ENCODE data around the gene MTCL1. TPM values are rescaled to one million over a fixed set of nuclear protein-coding genes. Genes with fewer than 3 reads are reported as not detected.

MTCL1 gene
- total and polyA plus RNA-seq, 2 of the 8 experiments (the other 6 are each of a cell fraction or from before 2014, with no cell fraction given): 16.6 to 60.8 TPM

DNA sequence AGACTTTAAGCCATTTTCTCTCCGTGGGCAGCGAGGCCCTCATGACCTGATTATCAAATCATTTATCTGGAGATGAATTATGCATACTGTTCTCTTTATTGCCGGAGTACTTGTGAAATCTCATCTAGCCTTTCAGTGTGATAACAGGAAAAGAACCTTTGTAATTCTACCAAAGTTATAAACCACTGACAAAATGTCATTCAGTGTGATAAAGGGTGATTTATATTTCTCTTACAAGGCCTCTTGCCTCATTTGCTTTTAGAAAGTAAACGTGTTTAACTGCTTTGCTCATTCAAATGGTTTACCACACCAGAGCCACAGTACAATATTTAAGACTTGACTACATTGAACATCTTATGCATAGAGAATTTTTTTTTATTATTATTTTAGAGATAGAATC is 13.8 kb downstream of the MTCL1 start:
- no peak for TF ChIP-seq TCF12 (IDR thresholded peaks at IDR 0.05; ENCODE audit: low read depth, low read length)
- TF ChIP-seq CBX5 (IDR thresholded peaks at IDR 0.05; ENCODE audit: low read depth, low read length): no peak
- TF ChIP-seq FOSL1 (IDR thresholded peaks at IDR 0.05; ENCODE audit: insufficient read depth, low read depth, low read length): no peak
- Histone ChIP-seq H3K4me1 (replicated peaks in 1 of 4; ENCODE audit: control insufficient read depth in 3 of 4, insufficient read depth in 4 of 4, low read length in 3 of 4) (peaks cover 12 to 34% (median 23%) of the 10 kb centered on the region in 4 experiments), H4K20me1 (replicated peaks in 1 of 2; ENCODE audit: control insufficient read depth in 1 of 2, insufficient read depth in 2 of 2, low read length in 2 of 2) (peaks cover 0 to 1% of the 10 kb centered on the region in 2 experiments), H2BK120ac (replicated peaks; ENCODE audit: low read depth, low read length) (no peak overlapping the region), H3K23me2 (ENCODE audit: low read depth, low read length) (no peaks in the 10 kb centered on the region), H3K9me3 (ENCODE audit: insufficient read depth in 2 of 2, low read depth in 1 of 2, low read length in 1 of 2) (0 out of 4 replicates have a peak, but pooled peaks cover 0 to 2% of the 10 kb centered on the region in 2 experiments), H3K4ac (replicated peaks; ENCODE audit: insufficient read length, low read depth, low read length) (no peak overlapping the region), H3K4me2 (ENCODE audit: insufficient read depth in 1 of 2, low read depth in 2 of 2, low read length in 2 of 2) (no peak overlapping the region), H2BK5ac (ENCODE audit: low read depth, low read length) (no peak overlapping the region), H3K14ac (ENCODE audit: insufficient read length) (no peak overlapping the region), H4K5ac (ENCODE audit: insufficient read length, low read depth, low read length) (no peak overlapping the region), H3K27me3 (replicated peaks in 1 of 4; ENCODE audit: control insufficient read depth in 3 of 4, extremely low read depth in 1 of 4, insufficient read depth in 3 of 4, low read length in 3 of 4) (no peaks in the 10 kb centered on the region), H3K9ac (replicated peaks in 1 of 4; ENCODE audit: extremely low read depth in 1 of 4, low read depth in 3 of 4, low read length in 3 of 4) (no peak overlapping the region), H3K79me2 (ENCODE audit: control insufficient read depth in 1 of 2, insufficient read depth in 2 of 2, low read length in 2 of 2) (peaks cover 3 to 46% of the 10 kb centered on the region in 2 experiments; a peak in 3 of 4 replicates), H3K4me3 (ENCODE audit: extremely low read depth in 1 of 4, insufficient read depth in 2 of 4, low read depth in 3 of 4, low read length in 4 of 4) (no peak overlapping the region), H2BK15ac (ENCODE audit: low read length) (no peak overlapping the region), H3K23ac (ENCODE audit: insufficient read length) (no peak overlapping the region), H2BK20ac (ENCODE audit: low read length) (no peak overlapping the region), H3K27ac (ENCODE audit: low read depth, low read length) (no peak overlapping the region), H3K36me3 (ENCODE audit: control insufficient read depth in 2 of 4, insufficient read depth in 4 of 4, low read length in 3 of 4) (peaks cover 3 to 35% (median 5%) of the 10 kb centered on the region in 4 experiments; a peak in 4 of 8 replicates), H3K79me1 (ENCODE audit: low read depth, low read length) (peaks cover 4% of the 10 kb centered on the region), H2AFZ (ENCODE audit: low read length) (no peak overlapping the region), H4K8ac (ENCODE audit: extremely low read depth, insufficient read depth, low read length) (no peak overlapping the region), H2AK5ac (ENCODE audit: low read depth, low read length) (no peak overlapping the region), H3K18ac (ENCODE audit: extremely low read depth, low read length) (no peak overlapping the region), H3K56ac (replicated peaks; ENCODE audit: insufficient read length, low read depth, low read length) (no peak overlapping the region), H2BK12ac (ENCODE audit: low read depth, low read length) (no peak overlapping the region), H4K91ac (replicated peaks; ENCODE audit: insufficient read length, low read length) (no peak overlapping the region)
- FAIRE-seq (no peak), DNase-seq (ENCODE audit: low read depth in 1 of 2, low spot score in 2 of 2) (no peak)
- ChIA-PET CTCF (ENCODE audit: partially characterized antibody) (no interaction called here), POLR2A (ENCODE audit: partially characterized antibody) (no interaction called here)
- whole genome bisulfite sequencing, 2 experiments (ENCODE audit: extremely low coverage in 1 of 2, insufficient coverage in 1 of 2, insufficient read length in 1 of 2, insufficient replicate concordance in 2 of 2, low coverage in 1 of 2, low lambda C conversion rate in 2 of 2, missing lambda C conversion rate in 1 of 2): 81% methylated on average over 4 of the region's 4 CpGs; no CpG with 5 or more reads in 1 of the 2 experiments
